GM03348 (cell line): ENCODE data around the gene IFT122.
"Not testable (repeated sequence)": the region's sequence is repeated elsewhere in the genome, so short reads cannot be mapped to it uniquely, and the experiment has no call there.

ENCODE experiments used
- DNase-seq: peaks from one replicate; pipeline ENCODE4 v3.0.0; 2012; ENCODE audit warnings: low spot score

IFT122 gene, protein sequence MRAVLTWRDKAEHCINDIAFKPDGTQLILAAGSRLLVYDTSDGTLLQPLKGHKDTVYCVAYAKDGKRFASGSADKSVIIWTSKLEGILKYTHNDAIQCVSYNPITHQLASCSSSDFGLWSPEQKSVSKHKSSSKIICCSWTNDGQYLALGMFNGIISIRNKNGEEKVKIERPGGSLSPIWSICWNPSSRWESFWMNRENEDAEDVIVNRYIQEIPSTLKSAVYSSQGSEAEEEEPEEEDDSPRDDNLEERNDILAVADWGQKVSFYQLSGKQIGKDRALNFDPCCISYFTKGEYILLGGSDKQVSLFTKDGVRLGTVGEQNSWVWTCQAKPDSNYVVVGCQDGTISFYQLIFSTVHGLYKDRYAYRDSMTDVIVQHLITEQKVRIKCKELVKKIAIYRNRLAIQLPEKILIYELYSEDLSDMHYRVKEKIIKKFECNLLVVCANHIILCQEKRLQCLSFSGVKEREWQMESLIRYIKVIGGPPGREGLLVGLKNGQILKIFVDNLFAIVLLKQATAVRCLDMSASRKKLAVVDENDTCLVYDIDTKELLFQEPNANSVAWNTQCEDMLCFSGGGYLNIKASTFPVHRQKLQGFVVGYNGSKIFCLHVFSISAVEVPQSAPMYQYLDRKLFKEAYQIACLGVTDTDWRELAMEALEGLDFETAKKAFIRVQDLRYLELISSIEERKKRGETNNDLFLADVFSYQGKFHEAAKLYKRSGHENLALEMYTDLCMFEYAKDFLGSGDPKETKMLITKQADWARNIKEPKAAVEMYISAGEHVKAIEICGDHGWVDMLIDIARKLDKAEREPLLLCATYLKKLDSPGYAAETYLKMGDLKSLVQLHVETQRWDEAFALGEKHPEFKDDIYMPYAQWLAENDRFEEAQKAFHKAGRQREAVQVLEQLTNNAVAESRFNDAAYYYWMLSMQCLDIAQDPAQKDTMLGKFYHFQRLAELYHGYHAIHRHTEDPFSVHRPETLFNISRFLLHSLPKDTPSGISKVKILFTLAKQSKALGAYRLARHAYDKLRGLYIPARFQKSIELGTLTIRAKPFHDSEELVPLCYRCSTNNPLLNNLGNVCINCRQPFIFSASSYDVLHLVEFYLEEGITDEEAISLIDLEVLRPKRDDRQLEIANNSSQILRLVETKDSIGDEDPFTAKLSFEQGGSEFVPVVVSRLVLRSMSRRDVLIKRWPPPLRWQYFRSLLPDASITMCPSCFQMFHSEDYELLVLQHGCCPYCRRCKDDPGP

GRCh38 chr3:129439817-129440617 lies at the start of gene IFT122, which contains the start of gene MBD4:
Gene IFT122 (plus strand): TSS chr3:129440224. CDS start chr3:129440331, 107 bp downstream.
Gene MBD4 (minus strand): TSS chr3:129439948. CDS start chr3:129439833, 115 bp downstream.
- peak; percentile 99 for DNase-seq

- not testable (repeated sequence) for DNase-seq
These were observed 48.4 kb upstream of the IFT122 start for GRCh38 chr3:129391583-129391982.

DNA sequence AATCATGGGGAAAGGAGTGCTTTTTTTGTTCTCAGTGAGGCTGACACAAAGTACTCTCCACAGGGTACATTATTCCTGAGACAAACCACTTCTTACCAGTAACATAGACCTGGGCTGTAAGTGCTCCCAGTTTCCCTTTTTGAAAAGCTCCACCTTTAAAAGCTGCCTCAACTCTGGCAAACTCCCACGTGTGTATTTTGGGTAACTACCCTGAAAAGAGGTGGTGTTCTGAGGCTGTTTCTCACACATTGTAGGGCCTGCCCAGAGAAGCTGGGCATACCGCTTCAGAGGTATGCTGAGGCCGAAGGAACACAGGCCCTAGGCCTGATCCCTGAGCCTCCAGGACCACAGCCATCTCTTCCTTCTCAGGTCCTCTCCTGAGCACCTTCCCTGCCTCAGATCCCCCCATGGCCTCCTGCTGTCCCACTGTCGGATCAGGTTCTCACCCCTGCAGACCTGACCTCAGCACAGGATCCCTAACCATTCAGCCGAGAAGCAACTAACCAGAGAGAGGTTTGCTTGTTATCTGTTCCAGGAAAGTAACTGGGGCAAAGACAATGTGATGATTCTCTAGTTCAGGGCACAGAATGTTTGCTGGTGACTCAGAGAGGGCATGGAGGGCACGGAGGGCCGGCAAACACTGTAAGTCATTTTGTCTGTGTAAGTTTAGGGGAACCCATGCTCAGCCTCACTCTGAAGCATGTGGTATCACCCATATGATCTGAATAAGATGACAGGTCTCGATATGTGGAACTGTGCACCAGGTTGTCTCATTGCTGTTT lies 47.7 kb upstream of the IFT122 start:
- not testable (repeated sequence) for DNase-seq

GRCh38 chr3:129393271-129393670 lies 46.8 kb upstream of the IFT122 start:
- DNase-seq: no peak

- DNase-seq: not testable (repeated sequence)
These were observed 46.1 kb upstream of the IFT122 start for GRCh38 chr3:129393760-129394564.

DNA sequence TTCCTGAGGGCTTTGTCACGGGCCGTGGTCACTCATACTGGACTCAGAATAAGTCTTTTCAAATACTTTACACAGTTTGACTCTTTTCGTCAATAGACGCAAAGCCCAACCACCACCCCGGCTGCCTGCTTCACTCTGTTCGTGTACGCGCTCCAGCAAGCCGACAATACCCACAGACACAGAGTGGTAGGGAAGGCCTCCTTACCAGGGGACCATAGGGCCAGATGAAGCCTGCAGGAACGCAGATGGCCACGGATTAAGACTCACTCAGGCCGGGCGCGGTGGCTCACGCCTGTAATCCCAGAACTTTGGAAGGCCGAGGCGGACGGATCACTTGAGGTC lies 41.2 kb upstream of the IFT122 start:
- peak; percentile 61 for DNase-seq

DNA sequence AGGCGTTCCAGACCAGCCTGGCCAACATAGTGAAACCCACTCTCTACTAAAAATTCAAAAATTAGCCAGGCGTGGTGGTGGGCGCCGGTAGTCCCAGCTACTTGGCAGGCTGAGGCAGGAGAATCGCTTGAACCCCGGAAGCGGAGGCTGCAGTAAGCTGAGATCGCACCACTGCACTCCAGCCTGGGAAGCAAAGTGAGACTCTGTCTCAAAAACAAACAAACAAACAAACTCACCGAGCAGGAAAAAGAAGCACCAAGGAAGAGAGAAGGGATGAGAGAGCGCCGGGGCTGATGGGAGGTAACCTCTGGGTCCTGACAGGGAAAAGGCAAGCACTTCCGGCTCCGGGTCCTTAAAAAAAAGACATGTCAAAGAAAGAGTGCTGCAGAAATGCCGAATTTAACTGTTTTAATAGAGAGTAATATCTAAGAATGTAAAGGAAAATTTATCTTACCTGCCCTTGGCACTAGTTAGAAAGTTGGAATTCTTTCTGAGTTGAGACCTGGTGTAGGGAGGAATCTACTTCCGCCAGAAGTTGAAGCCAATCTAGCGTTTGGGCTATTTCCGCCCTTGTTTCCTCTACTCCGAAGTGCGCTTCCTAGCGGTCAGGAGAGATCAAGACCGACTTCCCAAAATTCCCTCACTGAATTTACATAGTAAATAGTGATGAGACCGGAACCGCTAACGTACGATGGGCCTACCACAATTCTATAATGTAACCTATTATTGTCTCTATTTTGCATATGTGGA lies 40.7 kb upstream of the IFT122 start:
- DNase-seq: peak; percentile 92

- no peak for DNase-seq
These were observed 40.1 kb upstream of the IFT122 start for GRCh38 chr3:129399895-129400357.

GRCh38 chr3:129402210-129402609 lies 37.8 kb upstream of the IFT122 start:
- no peak for DNase-seq

- no peak for DNase-seq
These were observed 37.4 kb upstream of the IFT122 start for GRCh38 chr3:129402616-129403015.

DNA sequence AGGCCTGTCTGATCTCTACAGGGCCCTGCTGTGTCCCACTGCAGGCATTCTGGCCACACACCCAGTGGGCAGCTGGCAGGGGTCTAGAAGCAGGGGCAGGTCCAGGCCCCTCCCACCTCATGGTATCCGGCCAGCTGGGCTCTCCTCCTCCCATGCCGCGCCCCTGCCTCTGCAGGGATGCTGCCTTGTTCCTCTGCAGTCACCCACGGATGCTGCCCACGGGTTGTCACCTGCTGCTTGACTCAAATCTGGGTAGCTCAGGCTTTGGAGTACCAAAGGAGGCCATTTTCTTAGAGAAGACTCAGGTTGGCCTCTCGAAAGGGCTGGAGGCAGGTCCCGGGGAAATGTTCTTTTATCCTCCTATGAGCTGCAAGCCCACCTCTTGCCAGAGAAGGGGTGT lies 36.6 kb upstream of the IFT122 start:
- DNase-seq: no peak

DNA sequence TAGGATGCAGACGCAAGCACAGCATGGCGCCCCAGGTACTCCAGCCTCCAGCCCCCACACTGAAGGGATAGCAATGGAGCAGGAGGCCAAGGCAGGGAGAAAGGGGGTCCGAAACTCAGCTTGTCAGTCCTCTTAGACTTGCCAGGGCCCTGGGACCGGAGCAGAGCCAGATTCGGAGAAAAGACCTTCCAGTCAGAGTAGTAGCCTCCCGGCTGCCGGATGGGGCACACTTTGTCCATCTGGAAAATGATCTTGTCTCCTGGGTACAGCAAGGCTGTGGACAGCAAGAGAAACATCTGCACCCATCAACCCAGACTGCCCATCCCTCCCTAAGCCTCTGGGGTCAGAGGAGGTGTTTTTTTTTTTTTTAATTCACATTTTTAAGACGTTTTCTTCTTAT lies 35.9 kb upstream of the IFT122 start:
- DNase-seq: no peak

DNA sequence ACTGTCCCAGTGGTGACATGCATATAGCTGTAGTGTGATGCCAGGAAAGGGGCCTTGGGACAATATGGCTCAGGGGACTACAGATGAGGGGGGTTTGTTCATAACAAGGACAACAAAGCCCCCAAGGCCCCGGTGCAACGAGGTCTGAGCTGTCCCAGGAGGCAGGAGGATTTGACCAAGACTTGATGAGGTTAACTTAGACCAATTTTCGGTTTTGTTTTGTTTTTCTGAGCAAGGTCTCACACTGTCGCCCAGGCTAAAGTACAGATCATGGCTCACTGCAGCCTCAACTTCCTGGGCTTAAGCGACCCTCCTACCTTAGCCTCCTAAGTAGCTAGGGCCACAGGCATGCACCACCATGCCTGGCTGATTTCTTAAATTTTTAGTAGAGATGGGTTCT lies 35.4 kb upstream of the IFT122 start:
- DNase-seq: no peak

- no peak for DNase-seq
These were observed 30.5 kb upstream of the IFT122 start for GRCh38 chr3:129409541-129409940.

DNA sequence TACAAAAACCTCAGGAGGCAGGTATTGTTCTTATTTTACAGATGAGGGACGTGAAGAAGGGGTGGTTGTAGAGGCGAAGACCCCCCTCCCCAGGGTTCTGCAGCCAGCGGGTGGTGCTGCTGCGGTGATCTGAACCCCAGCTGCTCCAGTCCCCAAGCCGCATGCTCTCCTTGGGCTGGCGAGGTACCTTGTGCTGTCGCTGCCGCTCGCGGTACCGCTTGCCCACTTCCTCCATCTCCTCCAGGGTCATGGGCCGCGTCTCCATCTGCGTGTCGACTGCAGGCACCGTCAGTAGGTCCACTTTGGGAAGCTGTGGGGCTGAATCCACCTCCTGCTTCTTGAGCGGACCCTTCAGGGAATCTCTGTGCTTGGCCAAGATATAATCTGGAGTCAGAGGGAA lies 29.1 kb upstream of the IFT122 start:
- DNase-seq: no peak

DNA sequence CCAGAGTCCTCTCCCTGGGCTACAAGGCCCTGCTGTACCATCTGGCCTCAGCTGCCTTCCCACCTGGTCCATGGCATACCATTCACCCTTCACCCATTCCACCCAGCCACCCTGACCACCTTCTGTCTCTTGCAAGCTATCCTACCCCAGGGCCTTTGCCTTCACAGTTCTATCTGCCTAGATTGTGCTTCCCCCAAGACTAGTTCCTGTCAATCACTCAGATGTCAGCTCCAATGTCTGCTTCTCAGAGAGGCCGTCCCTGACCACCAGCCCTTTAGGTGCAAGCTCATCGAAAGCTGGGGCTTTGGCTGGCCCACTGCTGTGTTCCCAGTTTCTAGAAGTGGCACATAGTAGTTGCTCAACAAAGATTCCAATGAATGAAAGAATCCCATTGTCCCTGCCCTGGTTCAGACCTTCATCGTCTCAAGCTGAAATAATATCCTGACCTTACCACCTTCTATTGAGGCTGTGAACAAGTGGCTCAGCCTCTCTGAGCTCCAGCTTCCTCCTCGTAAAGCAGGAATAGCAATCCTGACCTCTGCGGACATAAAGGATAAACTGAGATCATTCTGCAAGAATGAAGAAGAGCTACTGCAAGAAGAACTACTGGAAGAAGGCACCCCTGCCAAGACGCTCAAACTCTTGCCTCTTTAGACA lies 27.4 kb upstream of the IFT122 start:
- DNase-seq: no peak

DNA sequence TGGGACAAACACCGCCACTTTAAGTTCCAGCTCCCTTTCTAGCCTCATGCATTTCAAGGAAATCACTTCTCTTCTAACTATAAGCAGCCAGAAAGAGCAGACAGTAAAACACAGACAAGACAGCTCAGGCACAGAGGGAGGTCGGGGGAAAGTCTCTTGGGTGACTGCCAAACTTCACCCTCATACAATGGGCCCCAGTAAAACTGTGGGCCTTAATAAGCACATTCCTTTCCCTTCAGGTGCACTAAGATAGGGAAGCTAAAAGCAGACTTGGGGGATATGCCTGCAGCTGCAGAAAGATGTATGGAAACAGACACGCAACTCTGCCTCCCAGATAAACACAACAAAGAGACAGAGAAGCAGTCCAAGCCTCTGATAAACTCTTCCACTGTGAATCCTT lies 26.8 kb upstream of the IFT122 start:
- DNase-seq: not testable (repeated sequence)
